Suprapubic skin (tissue), 4 donors: ENCODE measurements around the gene PROSER2. TPM values are rescaled to one million over a fixed set of nuclear protein-coding genes. Genes with fewer than 3 reads are reported as not detected.
A peak's percentile ranks its signal among the peaks of the same experiment; 100 is the strongest.

Experiments
- DNase-seq, 2 donors: peaks; one replicate each; pipeline ENCODE4 v3.0.0-alpha.2; 2019; ENCODE audit warnings: low spot score in 2 of 2
- H3K27ac ChIP-seq: fragments of 200-600 bp; sonication (generic); one replicate; pipeline ENCODE4 v1.5.1; 2019
- H3K27me3 ChIP-seq: fragments of 200-600 bp; sonication (generic); one replicate; pipeline ENCODE4 v1.5.1; 2019
- H3K36me3 ChIP-seq: fragments of 200-600 bp; sonication (generic); one replicate; pipeline ENCODE4 v1.5.1; 2019
- H3K4me1 ChIP-seq: fragments of 200-600 bp; sonication (generic); one replicate; pipeline ENCODE4 v1.5.1; 2019
- H3K4me3 ChIP-seq: fragments of 200-600 bp; sonication (generic); one replicate; pipeline ENCODE4 v1.5.1; 2019; ENCODE audit warnings: mild to moderate bottlenecking
- H3K9me3 ChIP-seq: fragments of 200-600 bp; sonication (generic); one replicate; pipeline ENCODE4 v1.5.1; 2019
- EP300 ChIP-seq: sonication (generic); formaldehyde crosslinking; IDR thresholded peaks from one replicate; pipeline ENCODE4 v1.6.1; 2017; ENCODE audit warnings: antibody characterized with exemption
- POLR2A ChIP-seq, 2 donors: fragments of 450-650 bp; IDR thresholded peaks; one replicate each; pipeline ENCODE4 v1.6.1; 2017; ENCODE audit warnings: antibody characterized with exemption in 2 of 2, mild to moderate bottlenecking in 2 of 2, moderate library complexity in 2 of 2
- POLR2AphosphoS5 ChIP-seq, 3 donors: sonication (generic); formaldehyde crosslinking; IDR thresholded peaks; one replicate each; pipeline ENCODE4 v1.6.1; 2017; ENCODE audit warnings: antibody characterized with exemption in 3 of 3
- WGBS: methylation state at CpG from one replicate; pipeline ENCODE4 v1.1.5; 2018; 5-methylcytosine and 5-hydroxymethylcytosine counted together
- total RNA-seq, 4 donors: library from RNA; depleted of rRNA; stranded (reverse); fragments of >200 nt; gene quantifications; one replicate each; pipeline ENCODE4 v1.1.0, GENCODE V29; 2016
- TF ChIP-seq, protein P1 (sequence below), 2 donors: fragments of 200-600 bp in 1 of 2; fragments of 450-650 bp in 1 of 2; sonication (generic) in 1 of 2; IDR thresholded peaks; one replicate each; pipeline ENCODE4 v1.5.1; 2016 to 2019; ENCODE audit warnings: antibody characterized with exemption in 2 of 2, mild to moderate bottlenecking in 1 of 2, moderate library complexity in 1 of 2

PROSER2 gene
- total RNA-seq, 4 donors from 2014 or later: 5.6 to 8.5 (median 6.3) TPM

DNA sequence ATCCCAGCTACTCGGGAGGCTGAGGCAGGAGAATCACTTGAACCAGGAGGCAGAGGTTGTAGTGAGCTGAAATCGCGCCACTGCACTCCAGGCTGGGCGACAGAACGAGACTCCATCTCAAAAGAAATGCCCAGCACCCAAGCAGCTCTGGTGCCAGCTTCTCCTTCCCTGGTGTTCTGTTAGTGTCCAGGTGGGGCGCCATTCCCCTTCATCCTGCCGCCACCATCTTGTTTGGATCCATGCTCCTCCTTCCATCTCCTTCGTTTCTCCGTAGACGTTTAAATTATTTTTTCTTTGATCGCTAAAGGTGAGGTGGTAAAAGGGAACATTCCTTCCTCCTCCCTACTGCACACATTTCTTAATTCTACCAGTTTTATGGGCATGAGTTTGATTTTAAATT lies 30.3 kb downstream of the PROSER2 start:
- 94% methylated on average over 11 of the region's 11 CpGs for WGBS
- DNase-seq: no peak
- Histone ChIP-seq H3K36me3 (peaks cover 15% of the 10 kb centered on the region), H3K27ac (no peak overlapping the region), H3K4me3 (no peak overlapping the region), H3K4me1 (no peaks in the 10 kb centered on the region), H3K9me3 (no peaks in the 10 kb centered on the region), H3K27me3 (no peaks in the 10 kb centered on the region)
- TF ChIP-seq EP300 (no peak), POLR2A (IDR thresholded peaks at IDR 0.05) (no peak), POLR2AphosphoS5 (IDR thresholded peaks at IDR 0.05) (no peak)
- TF ChIP-seq, protein P1, sequence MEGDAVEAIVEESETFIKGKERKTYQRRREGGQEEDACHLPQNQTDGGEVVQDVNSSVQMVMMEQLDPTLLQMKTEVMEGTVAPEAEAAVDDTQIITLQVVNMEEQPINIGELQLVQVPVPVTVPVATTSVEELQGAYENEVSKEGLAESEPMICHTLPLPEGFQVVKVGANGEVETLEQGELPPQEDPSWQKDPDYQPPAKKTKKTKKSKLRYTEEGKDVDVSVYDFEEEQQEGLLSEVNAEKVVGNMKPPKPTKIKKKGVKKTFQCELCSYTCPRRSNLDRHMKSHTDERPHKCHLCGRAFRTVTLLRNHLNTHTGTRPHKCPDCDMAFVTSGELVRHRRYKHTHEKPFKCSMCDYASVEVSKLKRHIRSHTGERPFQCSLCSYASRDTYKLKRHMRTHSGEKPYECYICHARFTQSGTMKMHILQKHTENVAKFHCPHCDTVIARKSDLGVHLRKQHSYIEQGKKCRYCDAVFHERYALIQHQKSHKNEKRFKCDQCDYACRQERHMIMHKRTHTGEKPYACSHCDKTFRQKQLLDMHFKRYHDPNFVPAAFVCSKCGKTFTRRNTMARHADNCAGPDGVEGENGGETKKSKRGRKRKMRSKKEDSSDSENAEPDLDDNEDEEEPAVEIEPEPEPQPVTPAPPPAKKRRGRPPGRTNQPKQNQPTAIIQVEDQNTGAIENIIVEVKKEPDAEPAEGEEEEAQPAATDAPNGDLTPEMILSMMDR (IDR thresholded peaks at IDR 0.05): no peak

DNA sequence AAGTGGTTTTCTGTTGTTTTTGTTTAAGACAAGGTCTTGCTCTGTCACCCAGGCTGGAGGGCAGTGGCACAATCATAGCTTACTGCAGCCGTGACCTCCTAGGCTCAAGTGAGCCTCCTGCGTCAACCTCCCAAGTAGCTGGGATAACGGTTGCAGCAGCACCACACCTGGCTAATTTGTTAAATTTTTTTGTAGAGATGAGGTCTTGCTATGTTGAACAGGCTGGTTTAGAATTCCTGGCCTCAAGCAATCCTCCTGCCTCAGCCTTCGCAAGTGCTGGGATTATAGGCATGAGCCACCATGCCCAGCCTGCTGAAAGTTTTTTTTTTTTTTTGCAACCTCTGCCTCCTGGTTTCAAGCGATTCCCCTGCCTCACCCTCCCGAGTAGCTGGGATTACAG lies 31.1 kb downstream of the PROSER2 start:
- 91% methylated on average over 6 of the region's 6 CpGs for WGBS
- no peak overlapping the region for H3K4me3 ChIP-seq
- peaks cover 15% of the 10 kb centered on the region for H3K36me3 ChIP-seq
- no peak overlapping the region for H3K27ac ChIP-seq
- no peak for DNase-seq
- H3K4me1 ChIP-seq: no peaks in the 10 kb centered on the region
- H3K27me3 ChIP-seq: no peaks in the 10 kb centered on the region
- TF ChIP-seq EP300 (no peak), POLR2AphosphoS5 (IDR thresholded peaks at IDR 0.05) (no peak), POLR2A (IDR thresholded peaks at IDR 0.05) (no peak)
- TF ChIP-seq, protein P1 (IDR thresholded peaks at IDR 0.05): no peak
- H3K9me3 ChIP-seq: no peaks in the 10 kb centered on the region

DNA sequence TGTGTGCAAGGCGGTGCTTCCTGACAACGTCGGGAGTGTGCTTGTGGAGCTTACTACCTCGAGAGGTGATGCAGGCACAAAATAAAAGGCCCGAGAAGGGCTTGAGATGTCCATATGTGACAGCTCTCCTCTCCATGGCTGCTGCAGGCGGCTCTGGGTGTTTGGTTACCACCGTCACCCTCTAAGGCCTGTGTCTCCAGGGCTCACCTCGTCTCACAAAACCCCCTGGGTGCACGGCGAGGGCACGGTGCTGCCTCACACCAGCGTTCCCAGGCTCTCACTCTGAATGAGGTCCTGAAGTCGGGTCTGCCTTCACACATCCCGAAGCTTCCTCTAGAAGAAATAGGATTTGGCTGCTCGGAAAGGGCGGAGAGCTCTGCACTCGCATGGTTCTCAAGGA lies 32.9 kb downstream of the PROSER2 start:
- peak in 1 of 2 donors; percentile 55 for DNase-seq
- Histone ChIP-seq H3K27ac (no peak overlapping the region), H3K4me3 (no peak overlapping the region), H3K27me3 (no peaks in the 10 kb centered on the region), H3K36me3 (peaks cover 15% of the 10 kb centered on the region), H3K9me3 (no peaks in the 10 kb centered on the region), H3K4me1 (no peaks in the 10 kb centered on the region)
- 78% methylated on average over 16 of the region's 17 CpGs for WGBS
- TF ChIP-seq POLR2A (IDR thresholded peaks at IDR 0.05): no peak
- no peak for TF ChIP-seq EP300
- TF ChIP-seq, protein P1 (IDR thresholded peaks at IDR 0.05): no peak
- TF ChIP-seq POLR2AphosphoS5 (IDR thresholded peaks at IDR 0.05): no peak

DNA sequence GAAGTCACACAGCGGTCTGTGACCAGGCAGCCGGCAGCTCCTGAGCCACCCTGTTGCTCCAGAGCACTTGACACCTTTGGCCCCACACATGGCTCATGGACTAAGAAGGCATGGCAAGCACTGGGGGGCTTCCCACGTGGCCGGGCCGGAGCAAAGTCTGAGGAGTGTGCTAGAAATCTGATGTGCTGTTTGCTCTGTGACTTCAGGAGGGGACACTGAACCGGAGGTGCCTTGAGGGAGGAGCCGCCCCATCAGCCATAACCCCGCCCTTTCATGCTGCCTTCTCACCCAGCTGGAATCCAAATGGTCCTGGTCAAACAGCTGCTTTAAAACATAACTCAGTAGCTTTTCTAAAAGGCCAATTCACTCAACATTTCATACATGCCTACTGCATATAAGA lies 33.5 kb downstream of the PROSER2 start:
- H3K36me3 ChIP-seq: peaks cover 14% of the 10 kb centered on the region
- 83% methylated on average over 7 of the region's 8 CpGs for WGBS

DNA sequence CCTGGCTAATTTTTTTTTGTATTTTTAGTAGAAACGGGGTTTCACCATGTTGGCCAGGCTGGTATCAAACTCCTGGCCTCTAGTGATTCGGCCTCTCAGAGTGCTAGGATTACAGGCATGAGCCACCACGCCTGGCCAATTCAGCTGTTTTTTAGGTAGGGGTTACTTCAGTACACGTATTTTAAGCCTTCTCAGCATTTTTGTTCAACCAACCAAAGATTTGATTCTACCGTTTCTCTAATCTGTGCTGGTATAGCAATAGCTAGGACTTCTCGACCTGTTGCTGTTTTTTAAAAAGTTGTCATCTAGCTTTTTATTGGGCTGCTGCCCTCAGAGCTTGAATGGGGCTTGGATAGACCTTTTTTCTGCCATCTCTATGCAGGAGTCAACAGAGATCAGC lies 34.9 kb downstream of the PROSER2 start:
- 90% methylated on average over 6 of the region's 6 CpGs for WGBS
- no peaks in the 10 kb centered on the region for H3K27me3 ChIP-seq
- no peak overlapping the region for H3K4me3 ChIP-seq
- no peaks in the 10 kb centered on the region for H3K36me3 ChIP-seq
- no peak overlapping the region for H3K27ac ChIP-seq
- H3K4me1 ChIP-seq: no peaks in the 10 kb centered on the region
- TF ChIP-seq EP300 (no peak), POLR2AphosphoS5 (IDR thresholded peaks at IDR 0.05) (no peak), POLR2A (IDR thresholded peaks at IDR 0.05) (no peak)
- DNase-seq: no peak
- H3K9me3 ChIP-seq: no peaks in the 10 kb centered on the region

More for the DNA sequence above, 33.5 kb downstream of the PROSER2 start:
- Histone ChIP-seq H3K4me1 (no peaks in the 10 kb centered on the region), H3K27me3 (no peaks in the 10 kb centered on the region), H3K4me3 (no peak overlapping the region), H3K27ac (no peak overlapping the region), H3K9me3 (no peaks in the 10 kb centered on the region)
- no peak for DNase-seq
- TF ChIP-seq POLR2A (IDR thresholded peaks at IDR 0.05) (no peak), POLR2AphosphoS5 (IDR thresholded peaks at IDR 0.05) (no peak), EP300 (no peak)
- TF ChIP-seq, protein P1 (IDR thresholded peaks at IDR 0.05): no peak

DNA sequence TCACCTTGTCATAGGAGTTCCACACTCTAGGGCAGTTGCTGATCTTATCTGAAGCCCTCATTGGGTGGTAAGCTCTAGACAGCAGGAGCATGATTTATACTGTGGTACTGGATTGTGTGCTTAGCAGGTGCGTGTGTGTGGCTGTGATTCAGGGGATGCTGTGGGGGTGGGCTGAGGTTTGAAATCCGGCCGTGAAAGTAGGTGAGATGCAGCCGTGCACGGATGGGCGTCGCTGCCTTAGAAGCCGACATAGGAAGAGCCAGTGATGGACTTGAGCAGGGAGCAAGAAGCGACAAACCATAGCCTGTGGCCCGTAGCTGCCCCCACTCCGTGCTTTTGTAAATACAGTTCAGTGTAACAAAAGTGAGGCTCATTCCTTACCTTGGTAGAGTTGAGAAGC lies 38.2 kb downstream of the PROSER2 start:
- no peak overlapping the region for H3K4me3 ChIP-seq
- 92% methylated on average over 11 of the region's 11 CpGs for WGBS
- DNase-seq: peak in 1 of 2 donors; percentile 53

More for the DNA sequence above, 38.2 kb downstream of the PROSER2 start:
- TF ChIP-seq POLR2A (IDR thresholded peaks at IDR 0.05): no peak
- TF ChIP-seq EP300: no peak
- TF ChIP-seq POLR2AphosphoS5 (IDR thresholded peaks at IDR 0.05): no peak
- TF ChIP-seq, protein P1 (IDR thresholded peaks at IDR 0.05): no peak
- no peaks in the 10 kb centered on the region for H3K4me1 ChIP-seq
- H3K27me3 ChIP-seq: no peaks in the 10 kb centered on the region
- H3K9me3 ChIP-seq: no peaks in the 10 kb centered on the region
- H3K36me3 ChIP-seq: no peaks in the 10 kb centered on the region
- H3K27ac ChIP-seq: no peak overlapping the region
